Fibroblast of skin of back (primary cell): ENCODE results near the gene ELK3.

Experiments
- DNase-seq: peaks from one replicate; pipeline ENCODE4 v3.0.0-alpha.2; 2013

The ELK3 gene

DNA sequence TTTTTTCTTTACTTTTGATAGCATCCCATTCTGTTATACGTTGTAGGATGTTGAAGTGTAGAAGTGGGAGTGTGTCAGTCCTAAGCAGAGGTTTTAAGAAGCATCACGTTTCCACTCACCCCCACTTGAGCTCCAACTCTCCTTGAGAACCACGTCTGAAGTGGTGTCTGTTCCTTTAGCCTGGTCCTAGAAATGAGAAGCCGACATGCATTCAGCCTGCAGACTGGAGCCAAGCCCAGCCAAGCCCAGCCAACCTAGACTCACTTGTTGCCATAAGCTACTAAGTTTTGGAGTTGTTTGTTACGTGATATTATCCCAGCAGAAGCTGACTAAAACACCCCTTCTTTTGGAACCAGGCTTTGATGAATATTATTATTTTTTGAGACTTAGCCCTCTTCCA lies 4.4 kb upstream of the ELK3 start:
- DNase-seq: no peak

DNA sequence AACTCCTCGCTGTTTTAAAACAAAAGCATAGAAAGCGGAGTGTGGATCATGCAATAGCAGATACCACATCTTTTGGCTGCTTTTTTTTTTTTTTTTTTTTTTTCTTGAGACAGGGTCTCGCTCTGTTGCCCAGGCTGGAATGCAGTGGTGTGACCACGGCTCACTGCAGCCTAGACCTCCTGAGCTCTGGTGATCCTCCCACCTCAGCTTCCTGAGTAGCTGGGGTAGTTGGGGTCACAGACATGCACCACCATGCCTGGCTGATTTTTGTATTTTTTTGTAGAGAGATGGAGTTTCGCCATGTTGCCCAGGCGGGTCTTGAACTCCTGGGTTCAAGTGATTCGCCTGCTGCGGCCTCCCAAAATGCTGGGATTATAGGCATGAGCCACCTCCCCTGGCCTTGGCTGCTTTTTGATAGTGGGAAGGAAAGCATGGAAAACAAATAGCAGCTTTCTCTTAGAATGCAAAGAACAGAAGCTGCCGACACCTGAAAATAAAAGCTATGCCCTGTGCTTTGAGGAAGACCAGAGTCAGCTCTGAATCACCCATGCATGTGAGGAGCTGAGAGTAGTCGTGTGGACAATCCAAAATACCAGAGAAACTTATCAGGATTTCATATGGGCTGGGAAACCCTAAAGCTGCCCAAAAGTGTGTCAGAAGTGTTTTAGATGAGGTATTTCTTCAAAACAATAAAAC lies 3.6 kb upstream of the ELK3 start:
- DNase-seq: peak; percentile 23

DNA sequence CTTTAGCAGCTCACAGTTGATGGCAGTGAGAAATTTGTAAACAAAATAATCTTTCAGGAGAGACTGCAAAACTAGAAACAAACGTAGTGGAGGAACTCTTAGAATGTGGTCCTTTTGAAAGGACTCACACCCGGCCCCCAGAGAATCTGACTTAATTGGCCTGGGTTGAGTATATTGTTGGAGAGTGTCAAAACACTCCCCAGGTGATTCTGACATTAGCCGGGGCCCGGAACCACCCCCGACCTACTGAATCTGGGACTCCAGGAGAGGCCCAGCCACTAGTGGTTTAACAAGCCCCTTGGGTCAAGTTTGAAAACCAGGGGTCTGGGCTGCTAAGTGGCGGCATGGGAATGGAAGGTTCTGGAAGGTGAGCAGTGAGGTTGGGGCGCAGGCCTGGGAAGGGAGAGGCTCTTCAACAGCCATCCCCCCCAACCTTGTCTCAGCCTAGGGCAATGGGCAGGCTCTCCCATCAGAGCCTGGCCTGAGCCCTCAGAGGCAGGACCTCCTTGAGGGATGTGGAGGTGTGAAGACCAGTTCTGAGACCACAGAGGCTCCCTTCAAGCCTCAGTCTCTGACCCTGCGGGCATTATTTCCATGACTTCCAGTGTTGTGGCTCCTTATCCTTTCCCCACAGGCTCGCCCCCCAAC lies 1.1 kb upstream of the ELK3 start:
- DNase-seq: no peak

DNA sequence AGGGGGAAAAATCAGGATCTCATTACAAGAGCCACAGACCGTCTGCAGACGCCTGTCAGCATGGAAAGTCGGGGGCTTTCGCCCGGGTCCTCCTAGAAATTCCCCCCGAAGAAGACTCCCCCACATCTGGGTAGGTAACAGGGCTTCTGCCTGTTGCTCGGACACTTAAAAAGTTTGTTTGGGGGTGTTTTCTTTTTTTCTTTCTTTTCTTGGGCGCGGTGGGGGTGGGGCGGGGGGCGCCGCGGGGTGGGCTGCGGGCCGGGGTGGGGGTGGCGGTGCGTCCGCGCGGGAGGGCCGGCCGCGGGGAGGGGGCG lies 358 bp downstream of the ELK3 start:
- no peak for DNase-seq

- peak; percentile 91 for DNase-seq
Measured at GRCh38 chr12:96194971-96195844, 1.0 kb downstream of the ELK3 start.

DNA sequence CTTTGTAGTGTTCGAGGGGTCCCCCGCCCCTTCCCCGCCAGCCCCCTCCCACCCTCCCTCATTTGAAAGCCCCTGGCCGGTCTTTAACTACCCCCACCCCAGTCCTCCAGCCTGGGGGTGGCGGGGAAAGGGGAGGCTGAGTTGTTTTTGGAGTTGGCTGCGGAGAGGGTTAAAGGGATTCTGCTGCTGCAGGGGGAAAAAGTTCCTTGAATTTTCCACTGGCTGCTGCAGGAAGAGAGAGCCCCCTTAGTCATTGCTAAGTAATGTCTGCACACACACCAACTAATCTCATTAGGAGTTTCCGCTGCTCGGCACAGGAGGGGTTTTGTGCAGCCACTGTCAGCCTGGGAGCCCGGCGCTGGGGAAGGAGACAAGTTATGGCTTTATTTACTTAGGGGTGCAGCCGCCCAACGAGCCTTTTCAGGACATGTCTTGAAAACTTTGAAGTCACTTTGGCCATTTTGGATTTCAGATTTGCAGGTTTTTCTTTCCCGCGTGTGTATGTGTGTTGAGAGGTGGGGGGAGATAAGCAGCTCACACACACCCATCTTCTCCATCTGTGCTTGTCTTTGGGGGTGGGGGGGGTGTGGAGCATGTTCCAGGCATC lies 1.8 kb downstream of the ELK3 start:
- peak; percentile 89 for DNase-seq

GRCh38 chr12:96196781-96197180 lies 2.6 kb downstream of the ELK3 start:
- DNase-seq: peak; percentile 37

GRCh38 chr12:96197503-96198272 lies 3.5 kb downstream of the ELK3 start:
- DNase-seq: peak; percentile 97

- peak; percentile 95 for DNase-seq
Measured at GRCh38 chr12:96198965-96199364, 4.8 kb downstream of the ELK3 start.

DNA sequence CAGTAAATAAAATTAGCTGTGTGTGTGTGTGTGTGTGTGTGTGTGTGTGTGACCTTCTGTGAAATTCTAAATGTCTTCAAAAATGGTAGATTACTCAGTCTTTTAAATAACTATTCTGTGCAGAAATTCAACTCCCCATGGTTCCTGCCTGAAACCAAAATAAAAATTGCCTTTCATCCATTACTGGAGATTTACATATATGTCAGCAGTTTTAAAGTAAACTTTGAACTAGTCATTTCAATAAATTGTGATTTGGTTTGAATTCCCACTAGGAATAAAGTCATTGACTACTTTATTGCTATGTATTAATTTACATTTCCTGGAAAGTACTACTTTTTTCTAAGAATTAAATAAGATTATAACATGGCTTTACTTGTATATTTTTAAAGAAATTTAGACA lies 5.3 kb downstream of the ELK3 start:
- DNase-seq: no peak

DNA sequence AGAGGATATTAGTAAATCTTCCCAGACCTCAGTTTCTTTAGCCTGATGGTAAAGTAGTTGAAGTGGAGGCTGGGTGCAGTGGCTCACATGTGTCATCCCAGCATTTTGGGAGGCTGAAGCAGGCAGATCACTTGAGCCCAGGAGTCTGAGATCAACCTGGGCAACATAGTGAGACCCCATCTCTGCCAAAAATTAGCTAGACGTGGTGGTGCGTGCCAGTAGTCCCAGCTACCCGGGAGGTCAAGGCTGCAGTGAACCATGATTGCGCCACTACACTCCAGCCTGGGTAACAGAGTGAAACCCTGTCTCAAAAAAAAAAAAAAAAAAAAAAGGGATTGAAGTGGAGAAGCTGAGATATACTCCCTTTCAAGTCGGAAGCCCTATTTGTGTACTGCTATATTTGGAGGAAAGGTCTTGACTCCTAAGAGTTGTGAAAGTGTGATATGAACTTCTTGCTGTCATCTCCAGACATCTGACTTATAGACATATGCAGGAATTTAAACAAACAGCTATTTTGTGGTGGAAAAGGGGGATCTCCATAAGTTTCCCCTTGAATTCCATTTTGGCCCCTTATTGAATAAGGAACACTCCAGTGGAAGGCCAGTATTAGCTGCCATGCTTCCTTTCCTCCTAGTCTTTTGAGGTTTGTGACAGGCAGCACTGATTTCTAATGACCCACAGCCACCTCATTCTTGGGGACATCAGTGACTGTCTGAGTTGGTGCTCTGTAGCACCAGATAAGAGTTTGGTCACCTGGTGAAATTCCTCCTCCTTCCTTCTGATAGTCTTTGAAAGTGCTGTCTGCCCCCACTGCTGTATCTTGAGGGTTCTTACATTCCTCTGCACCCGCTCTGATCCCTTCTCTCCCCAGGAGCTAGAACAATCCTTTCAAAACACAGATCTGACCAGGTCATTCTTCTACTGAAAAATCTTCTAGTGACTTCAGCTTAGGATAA lies 7.4 kb downstream of the ELK3 start:
- DNase-seq: no peak

DNA sequence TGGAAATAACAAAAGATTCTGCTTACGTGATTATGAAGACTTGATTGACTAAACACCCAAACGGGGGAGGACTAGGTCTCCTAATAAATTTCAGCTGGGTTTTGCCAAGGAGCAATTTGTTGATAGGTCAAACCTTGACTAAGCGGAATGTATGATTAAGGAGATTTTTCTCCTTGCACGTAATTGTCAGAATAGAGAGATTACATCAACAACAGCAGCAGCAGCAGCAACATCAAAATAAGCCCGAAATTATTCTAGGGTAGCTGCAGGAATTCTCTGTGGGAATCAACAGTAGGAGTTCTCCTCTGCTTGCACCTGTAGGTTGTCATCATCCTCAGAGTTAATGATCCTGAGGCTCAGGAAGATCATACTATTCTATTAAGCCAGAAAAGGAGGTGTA lies 10.2 kb downstream of the ELK3 start:
- no peak for DNase-seq

DNA sequence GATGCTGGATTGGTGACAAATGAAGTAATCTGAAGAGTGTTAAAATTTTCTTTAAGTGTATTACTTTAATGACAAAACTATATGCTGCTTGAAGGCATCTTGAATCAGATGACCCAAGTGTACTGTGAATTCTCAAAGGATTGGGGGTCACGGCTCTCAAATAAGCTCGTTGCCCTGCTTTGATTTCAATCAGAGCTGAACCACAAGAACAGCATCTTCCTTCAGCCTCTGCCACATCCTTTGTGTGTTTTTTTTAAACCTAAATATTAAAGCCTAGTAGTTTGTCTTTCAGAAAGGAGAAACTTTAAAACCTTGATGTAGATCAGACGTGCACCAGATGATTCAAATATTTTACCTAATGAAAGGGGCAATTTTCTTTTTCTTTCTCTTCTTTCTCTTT lies 11.7 kb downstream of the ELK3 start:
- DNase-seq: no peak

DNA sequence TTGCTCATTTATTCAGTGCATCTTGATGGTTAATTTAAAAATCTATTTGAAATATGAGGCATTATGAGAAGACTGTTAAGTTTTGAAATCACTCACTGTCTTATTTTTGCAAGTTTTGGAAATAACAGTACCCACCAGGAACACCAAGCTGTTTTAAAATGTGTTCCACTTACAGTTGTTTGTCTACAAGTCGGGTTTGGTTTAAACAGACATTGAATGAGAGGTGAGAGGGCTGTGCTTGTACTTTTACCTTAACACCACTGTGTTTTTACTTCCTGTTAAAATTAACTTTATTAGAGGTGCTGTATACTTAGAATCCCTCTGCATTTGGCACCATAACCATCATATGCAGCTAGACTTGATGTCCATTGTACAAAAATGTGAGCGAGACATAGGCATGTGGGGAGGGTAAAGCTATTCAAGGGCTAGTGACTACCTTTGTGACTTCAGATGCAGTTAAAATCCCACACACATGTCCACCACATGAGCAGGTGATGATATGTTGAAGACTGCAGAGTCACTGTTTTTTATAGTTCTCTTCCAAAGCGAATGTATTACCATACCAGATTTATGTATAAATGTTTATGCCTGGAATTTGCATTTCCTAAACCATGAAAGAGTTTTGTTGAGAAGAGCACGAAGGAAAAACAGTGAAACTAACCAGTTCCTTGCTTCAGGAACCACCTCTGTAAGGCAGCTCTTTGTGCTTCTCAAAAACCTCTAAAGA lies 12.9 kb downstream of the ELK3 start:
- DNase-seq: no peak

- DNase-seq: peak; percentile 87
Measured at GRCh38 chr12:96208346-96208745, 14.2 kb downstream of the ELK3 start.

DNA sequence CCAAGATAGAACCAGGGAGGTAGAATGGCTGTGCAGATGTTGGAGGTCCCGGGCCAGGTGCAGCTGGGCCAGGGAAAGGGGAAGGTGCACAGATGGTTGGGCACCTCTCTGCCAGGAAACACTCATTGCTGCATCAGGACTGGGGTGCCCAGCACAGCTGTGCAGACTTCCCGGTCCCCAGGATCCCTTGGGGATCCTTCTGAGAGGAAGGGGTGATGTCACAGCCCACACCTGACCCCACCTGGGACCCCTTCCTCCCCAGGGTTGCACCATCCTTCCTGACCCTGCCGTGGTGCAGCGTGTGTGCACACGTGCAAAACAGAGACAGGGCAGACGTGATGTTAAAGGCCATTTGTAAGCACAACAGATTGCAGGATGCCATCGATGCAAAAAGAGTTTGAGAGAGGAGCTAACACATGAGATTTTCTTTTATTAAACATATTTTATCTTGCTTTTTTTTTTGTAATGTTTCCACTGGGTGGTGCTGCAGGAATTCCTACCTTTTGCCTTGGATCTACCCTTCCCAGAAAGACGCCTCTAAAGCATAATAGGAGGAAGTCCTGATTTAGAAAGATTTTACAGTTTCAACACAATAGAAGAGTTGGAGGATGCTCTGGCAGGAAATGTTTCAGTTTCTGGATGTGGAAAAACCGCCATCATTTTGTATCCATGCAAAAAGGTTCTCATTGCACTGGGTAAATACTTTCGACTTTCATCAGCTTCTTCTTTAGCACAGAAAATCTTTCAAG lies 14.8 kb downstream of the ELK3 start:
- no peak for DNase-seq

GRCh38 chr12:96210376-96211055 lies 16.3 kb downstream of the ELK3 start:
- DNase-seq: no peak

DNA sequence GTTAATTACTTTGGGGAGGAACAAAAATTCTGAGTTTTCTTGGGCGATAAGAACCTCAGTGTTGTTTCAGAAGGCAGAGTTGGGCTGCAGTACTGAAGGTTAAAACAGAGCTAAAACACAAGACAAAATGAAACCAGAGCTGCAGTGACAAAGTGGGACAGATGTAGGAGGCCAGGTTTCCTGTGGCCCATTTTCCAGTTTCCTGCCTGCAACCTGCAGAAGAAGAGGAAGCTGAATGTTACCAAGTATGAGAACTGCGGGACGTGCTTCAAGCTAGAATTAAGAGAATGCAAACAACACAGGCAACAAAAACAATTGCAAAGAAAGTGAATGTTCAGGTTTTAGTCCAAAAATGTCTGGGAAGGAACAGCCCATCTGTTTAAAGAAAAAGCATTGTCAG lies 17.8 kb downstream of the ELK3 start:
- DNase-seq: no peak
